LoVo (cell line): Measurements from ENCODE around the gene HMBS.
"Not testable (repeated sequence)": the region's sequence is repeated elsewhere in the genome, so short reads cannot be mapped to it uniquely, and the experiment has no call there.

ENCODE experiments used
- DNase-seq: peaks from one replicate; pipeline ENCODE4 v3.0.0-alpha.2; 2016; ENCODE audit warnings: low spot score

HMBS gene

GRCh38 chr11:119084663-119085436, at the start of gene HMBS:
Gene HMBS (plus strand): TSS chr11:119084881. CDS start chr11:119085034, 153 bp downstream.
- peak; percentile 87 for DNase-seq

- no peak for DNase-seq
Observed at GRCh38 chr11:119038884-119039283, 45.8 kb upstream of the HMBS start.

GRCh38 chr11:119039471-119039870, 45.2 kb upstream of the HMBS start:
- not testable (repeated sequence) for DNase-seq

- DNase-seq, result no peak
Observed at GRCh38 chr11:119041821-119042514, 42.7 kb upstream of the HMBS start.

GRCh38 chr11:119042927-119043326, 41.8 kb upstream of the HMBS start:
- DNase-seq, result no peak

- no peak for DNase-seq
Observed at GRCh38 chr11:119044708-119045107, 40.0 kb upstream of the HMBS start.

GRCh38 chr11:119046489-119046888, 38.2 kb upstream of the HMBS start:
- DNase-seq, result no peak

GRCh38 chr11:119047205-119047604, 37.5 kb upstream of the HMBS start:
- DNase-seq, result no peak

- DNase-seq, result no peak
Observed at GRCh38 chr11:119048644-119049043, 36.0 kb upstream of the HMBS start.

- DNase-seq, result no peak
Observed at GRCh38 chr11:119049081-119049480, 35.6 kb upstream of the HMBS start.

- DNase-seq, result no peak
Observed at GRCh38 chr11:119051440-119052162, 33.1 kb upstream of the HMBS start.

- no peak for DNase-seq
Observed at GRCh38 chr11:119052163-119052814, 32.4 kb upstream of the HMBS start.

GRCh38 chr11:119054418-119054817, 30.3 kb upstream of the HMBS start:
- DNase-seq, result no peak

GRCh38 chr11:119055901-119056300, 28.8 kb upstream of the HMBS start:
- DNase-seq, result peak; percentile 8

- DNase-seq, result peak; percentile 20
Observed at GRCh38 chr11:119056421-119056999, 28.2 kb upstream of the HMBS start.

GRCh38 chr11:119057000-119057769, 27.5 kb upstream of the HMBS start, which contains the start of gene HYOU1:
Gene HYOU1 (minus strand): TSS chr11:119057205. CDS start chr11:119056160, 1,045 bp downstream.
- peak; percentile 98 for DNase-seq

- not testable (repeated sequence) for DNase-seq
Observed at GRCh38 chr11:119059128-119059527, 25.6 kb upstream of the HMBS start.

- no peak for DNase-seq
Observed at GRCh38 chr11:119061256-119061655, 23.4 kb upstream of the HMBS start.

- DNase-seq, result peak; percentile 28
Observed at GRCh38 chr11:119062779-119063178, 21.9 kb upstream of the HMBS start.

GRCh38 chr11:119065369-119065768, 19.3 kb upstream of the HMBS start:
- DNase-seq, result no peak
